SK-N-SH treated with all-trans-retinoic acid at 6 μM for 48 hours (cell line): Measurements from ENCODE around the gene VILL.

Experiments used
- ATAC-seq: fragments of 200-7000 bp; cut with Tn5 transposase; 3 replicates; pipeline ENCODE4 v1.9.1; 2020; ENCODE audit warnings: mild to moderate bottlenecking, moderate library complexity
- ARNTL ChIP-seq: fragments of 450-650 bp; formaldehyde crosslinking; IDR thresholded peaks from 2 replicates; pipeline ENCODE4 v1.5.0; 2020; ENCODE audit warnings: low read depth, mild to moderate bottlenecking, moderate library complexity, borderline replicate concordance
- BACH2 ChIP-seq: fragments of 250-450 bp; sonication (Bioruptor Pico); IDR thresholded peaks from 2 replicates; pipeline ENCODE4 v1.9.0; 2021; ENCODE audit warnings: mild to moderate bottlenecking, borderline replicate concordance
- CSRNP3 ChIP-seq: fragments of 250-450 bp; sonication (Bioruptor Pico); IDR thresholded peaks from 2 replicates; pipeline ENCODE4 v1.5.1; 2021; ENCODE audit warnings: mild to moderate bottlenecking, moderate library complexity
- ESRRG ChIP-seq: fragments of 250-450 bp; sonication (Bioruptor Pico); IDR thresholded peaks from 2 replicates; pipeline ENCODE4 v1.6.1; 2021; ENCODE audit warnings: mild to moderate bottlenecking
- GLIS3 ChIP-seq: fragments of 250-450 bp; sonication (Bioruptor Pico); IDR thresholded peaks from 2 replicates; pipeline ENCODE4 v1.5.0; 2020; ENCODE audit warnings: mild to moderate bottlenecking, moderate library complexity
- OSR1 ChIP-seq: fragments of 250-450 bp; sonication (Bioruptor Pico); IDR thresholded peaks from 2 replicates; pipeline ENCODE4 v1.8.0; 2022; ENCODE audit warnings: moderate library complexity, mild to moderate bottlenecking, inconsistent platforms
- PATZ1 ChIP-seq: fragments of 250-450 bp; sonication (Bioruptor Pico); IDR thresholded peaks from 2 replicates; pipeline ENCODE4 v1.8.0; 2020; ENCODE audit warnings: mild to moderate bottlenecking, moderate library complexity, borderline replicate concordance
- PPARA ChIP-seq: fragments of 250-450 bp; sonication (Bioruptor Pico); IDR thresholded peaks from 2 replicates; pipeline ENCODE4 v1.5.0; 2020; ENCODE audit warnings: mild to moderate bottlenecking, borderline replicate concordance
- RARB ChIP-seq: fragments of 250-450 bp; sonication (Bioruptor Pico); IDR thresholded peaks from 2 replicates; pipeline ENCODE4 v1.8.0; 2021; ENCODE audit warnings: mild to moderate bottlenecking, moderate library complexity
- SNAI2 ChIP-seq: fragments of 250-450 bp; sonication (Bioruptor Pico); IDR thresholded peaks from 2 replicates; pipeline ENCODE4 v1.5.0; 2020; ENCODE audit warnings: mild to moderate bottlenecking, moderate library complexity
- TCF4 ChIP-seq: fragments of 250-450 bp; sonication (Bioruptor Pico); IDR thresholded peaks from 2 replicates; pipeline ENCODE4 v1.8.0; 2021; ENCODE audit warnings: mild to moderate bottlenecking, moderate library complexity, borderline replicate concordance
- TOX ChIP-seq: fragments of 250-450 bp; sonication (Bioruptor Pico); IDR thresholded peaks from 2 replicates; pipeline ENCODE4 v1.8.0; 2021; ENCODE audit warnings: mild to moderate bottlenecking, moderate library complexity, borderline replicate concordance
- ZC3H10 ChIP-seq: fragments of 250-450 bp; sonication (Bioruptor Pico); IDR thresholded peaks from 2 replicates; pipeline ENCODE4 v1.5.1; 2021; ENCODE audit warnings: mild to moderate bottlenecking, moderate library complexity
- ZFP3 ChIP-seq: fragments of 250-450 bp; sonication (Bioruptor Pico); IDR thresholded peaks from 2 replicates; pipeline ENCODE4 v1.5.0; 2020; ENCODE audit warnings: mild to moderate bottlenecking, moderate library complexity
- ZFP30 ChIP-seq: fragments of 450-650 bp; formaldehyde crosslinking; IDR thresholded peaks from 2 replicates; pipeline ENCODE4 v1.5.0; 2022; ENCODE audit warnings: mild to moderate bottlenecking, moderate library complexity
- ZNF565 ChIP-seq: fragments of 450-650 bp; formaldehyde crosslinking; conservative IDR thresholded peaks from 2 replicates; pipeline ENCODE4 v1.5.0; 2020; ENCODE audit warnings: low read depth, mild to moderate bottlenecking, moderate library complexity
- ZNF70 ChIP-seq: fragments of 450-650 bp; formaldehyde crosslinking; IDR thresholded peaks from 2 replicates; pipeline ENCODE4 v1.5.0; 2020; ENCODE audit warnings: mild to moderate bottlenecking, moderate library complexity
- ZNF8 ChIP-seq: fragments of 450-650 bp; formaldehyde crosslinking; IDR thresholded peaks from 2 replicates; pipeline ENCODE4 v1.5.0; 2020; ENCODE audit warnings: mild to moderate bottlenecking, moderate library complexity
- TF ChIP-seq, protein P1 (sequence below): fragments of 250-450 bp; sonication (Bioruptor Pico); IDR thresholded peaks from 2 replicates; pipeline ENCODE4 v1.5.1; 2020; ENCODE audit warnings: low read depth, mild to moderate bottlenecking, moderate library complexity

The VILL gene

GRCh38 chr3:38026856-38027255, 36.3 kb downstream of the VILL start (continued):
- TF ChIP-seq, protein P1, sequence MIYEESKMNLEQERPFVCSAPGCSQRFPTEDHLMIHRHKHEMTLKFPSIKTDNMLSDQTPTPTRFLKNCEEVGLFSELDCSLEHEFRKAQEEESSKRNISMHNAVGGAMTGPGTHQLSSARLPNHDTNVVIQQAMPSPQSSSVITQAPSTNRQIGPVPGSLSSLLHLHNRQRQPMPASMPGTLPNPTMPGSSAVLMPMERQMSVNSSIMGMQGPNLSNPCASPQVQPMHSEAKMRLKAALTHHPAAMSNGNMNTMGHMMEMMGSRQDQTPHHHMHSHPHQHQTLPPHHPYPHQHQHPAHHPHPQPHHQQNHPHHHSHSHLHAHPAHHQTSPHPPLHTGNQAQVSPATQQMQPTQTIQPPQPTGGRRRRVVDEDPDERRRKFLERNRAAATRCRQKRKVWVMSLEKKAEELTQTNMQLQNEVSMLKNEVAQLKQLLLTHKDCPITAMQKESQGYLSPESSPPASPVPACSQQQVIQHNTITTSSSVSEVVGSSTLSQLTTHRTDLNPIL (CRISPR knock-in tag) = no peak
- TF ChIP-seq GLIS3 = no peak

- ATAC-seq = no peak
- no peak for TF ChIP-seq OSR1 (CRISPR knock-in tag)
- no peak for TF ChIP-seq ZC3H10 (CRISPR knock-in tag)
- TF ChIP-seq PPARA (CRISPR knock-in tag) = no peak
- TF ChIP-seq SNAI2 (CRISPR knock-in tag) = no peak
- TF ChIP-seq ESRRG (CRISPR knock-in tag) = no peak
- no peak for TF ChIP-seq ARNTL (CRISPR knock-in tag)
- TF ChIP-seq ZFP30 (CRISPR knock-in tag) = no peak
- TF ChIP-seq ZFP3 (CRISPR knock-in tag) = no peak
- TF ChIP-seq BACH2 (CRISPR knock-in tag) = no peak
- TF ChIP-seq, protein P1 (CRISPR knock-in tag) = no peak
- no peak for TF ChIP-seq ZNF70 (CRISPR knock-in tag)
- TF ChIP-seq TOX = no peak
- TF ChIP-seq TCF4 = no peak
- no peak for TF ChIP-seq CSRNP3 (CRISPR knock-in tag)
- no peak for TF ChIP-seq PATZ1 (CRISPR knock-in tag)
- no peak for TF ChIP-seq ZNF565 (CRISPR knock-in tag)
Observed at GRCh38 chr3:38027466-38028465, 37.2 kb downstream of the VILL start.

DNA sequence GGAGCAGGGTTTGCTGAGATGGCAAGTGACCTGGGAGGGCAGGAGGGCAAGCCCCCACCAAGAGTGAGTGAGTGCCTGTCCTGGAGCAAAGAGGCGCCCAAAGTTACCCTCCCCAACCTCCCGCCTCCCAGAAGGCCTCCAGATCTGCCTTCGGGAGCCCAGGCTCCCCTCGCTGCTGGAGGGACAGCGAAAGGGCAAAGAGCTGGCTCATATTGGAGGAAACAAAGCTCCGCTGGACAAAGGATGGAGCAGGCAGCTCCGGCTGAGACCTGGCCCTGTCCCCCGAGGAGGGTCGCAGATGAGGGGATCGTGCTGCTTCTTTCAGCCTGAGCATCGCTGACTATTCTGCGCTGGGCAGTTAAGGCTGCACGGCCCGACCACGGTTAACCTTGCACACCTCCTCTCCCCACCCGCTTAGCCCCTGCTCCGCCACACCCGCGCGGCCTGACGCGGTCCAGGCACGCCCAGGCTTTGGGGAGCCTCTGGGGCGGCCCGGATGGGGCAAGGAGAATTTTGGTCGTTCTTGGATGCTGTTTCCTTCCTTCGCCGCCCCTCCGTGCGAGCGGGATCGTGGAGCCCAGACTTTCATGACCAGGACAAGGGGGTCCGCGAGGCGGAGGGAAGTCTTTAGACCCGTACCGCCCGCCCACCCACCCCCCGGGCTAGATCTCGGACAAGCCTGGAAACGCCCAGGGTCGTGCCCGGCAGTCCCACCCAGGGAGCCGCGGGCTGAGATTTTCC, 38.2 kb downstream of the VILL start:
- ATAC-seq = no peak
- TF ChIP-seq, protein P1 (CRISPR knock-in tag) = no peak

DNA sequence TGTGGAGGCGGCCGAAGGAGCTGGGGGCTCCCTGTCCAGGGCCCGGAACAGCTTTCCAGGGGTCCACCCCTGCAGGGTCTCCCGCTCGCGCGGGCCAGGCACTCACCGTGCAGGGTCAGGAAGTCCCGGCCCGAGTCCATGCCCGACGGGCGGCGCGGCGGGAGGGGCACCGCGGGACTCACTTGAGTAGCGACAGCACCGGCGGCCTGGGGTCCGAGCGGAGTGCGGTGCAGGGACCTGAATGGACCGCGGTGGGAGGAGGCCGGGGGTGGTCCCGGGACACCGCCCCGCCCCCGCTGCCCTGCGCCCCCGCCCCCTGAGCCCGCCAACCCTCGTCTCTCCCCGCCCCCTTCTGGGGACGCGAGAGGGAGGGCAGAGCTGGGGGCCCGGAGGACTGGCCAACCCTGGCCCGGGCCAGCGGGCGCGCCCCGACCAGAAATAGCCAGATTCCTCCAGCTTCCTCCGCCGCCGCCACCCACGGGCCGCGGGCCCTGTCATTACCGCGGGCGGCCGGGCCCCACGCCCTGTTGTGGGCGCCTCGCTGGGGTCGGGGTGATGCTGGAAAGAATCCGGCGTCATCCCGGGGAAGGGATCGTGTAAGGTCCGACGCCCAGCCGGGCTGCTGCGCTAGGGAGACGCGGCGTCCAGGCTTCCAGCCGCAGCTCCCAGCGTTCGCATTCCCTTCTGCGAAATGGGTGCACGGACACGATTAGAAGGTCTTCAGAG, 39.0 kb downstream of the VILL start, which contains the start of gene PLCD1:
TSS of gene PLCD1 (minus strand) at position 243 of the 726 bp plus-strand sequence. CDS start at position 140, 103 bp downstream.
- peak; percentile 57 for ATAC-seq
- TF ChIP-seq ZNF8 (CRISPR knock-in tag) (no peak), RARB (no peak), GLIS3 (0 out of 2 replicates have a peak, but pooled peaks have one; percentile 36), PPARA (CRISPR knock-in tag) (no peak), ZFP3 (CRISPR knock-in tag) (peak; percentile 49; the same call in 1 of the 2 replicates)
- TF ChIP-seq, all 23 proteins: peak for 2
